Testis (tissue), 2 donors: ENCODE data around the gene SLC26A4.

Source experiments
- POLR2A ChIP-seq: fragments of 450-650 bp; IDR thresholded peaks from one replicate; pipeline ENCODE4 v1.6.1; 2017; ENCODE audit warnings: antibody characterized with exemption, mild to moderate bottlenecking, moderate library complexity
- TF ChIP-seq, protein P1 (sequence below), 3 experiments: fragments of 450-650 bp in 2 of 3; fragments of 200-600 bp in 1 of 3; sonication (generic) in 1 of 3; IDR thresholded peaks; one replicate each; pipeline ENCODE4 v1.5.1; 2016 to 2019; ENCODE audit warnings: antibody characterized with exemption in 3 of 3, mild to moderate bottlenecking in 2 of 3, moderate library complexity in 1 of 3

DNA sequence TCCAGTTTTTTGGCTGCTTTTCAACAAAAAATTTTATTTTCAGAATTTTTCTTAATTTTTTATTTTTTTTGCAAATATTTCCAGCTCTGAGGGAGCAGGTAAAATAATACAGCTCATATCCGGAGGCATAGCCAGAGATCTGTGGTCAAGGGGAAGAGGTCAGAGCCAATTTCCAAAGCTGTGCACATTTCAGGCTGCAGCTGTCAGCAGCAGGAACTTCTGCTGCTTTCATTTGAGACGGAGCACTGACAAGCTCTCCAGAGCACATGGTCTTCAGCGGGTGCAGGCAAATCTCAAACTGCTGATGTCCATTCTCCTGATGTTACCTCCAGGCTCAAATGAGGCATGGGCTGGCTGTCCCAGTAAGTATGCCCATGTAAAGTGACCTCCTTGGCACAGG is 31.1 kb downstream of the SLC26A4 start:
- TF ChIP-seq, protein P1, sequence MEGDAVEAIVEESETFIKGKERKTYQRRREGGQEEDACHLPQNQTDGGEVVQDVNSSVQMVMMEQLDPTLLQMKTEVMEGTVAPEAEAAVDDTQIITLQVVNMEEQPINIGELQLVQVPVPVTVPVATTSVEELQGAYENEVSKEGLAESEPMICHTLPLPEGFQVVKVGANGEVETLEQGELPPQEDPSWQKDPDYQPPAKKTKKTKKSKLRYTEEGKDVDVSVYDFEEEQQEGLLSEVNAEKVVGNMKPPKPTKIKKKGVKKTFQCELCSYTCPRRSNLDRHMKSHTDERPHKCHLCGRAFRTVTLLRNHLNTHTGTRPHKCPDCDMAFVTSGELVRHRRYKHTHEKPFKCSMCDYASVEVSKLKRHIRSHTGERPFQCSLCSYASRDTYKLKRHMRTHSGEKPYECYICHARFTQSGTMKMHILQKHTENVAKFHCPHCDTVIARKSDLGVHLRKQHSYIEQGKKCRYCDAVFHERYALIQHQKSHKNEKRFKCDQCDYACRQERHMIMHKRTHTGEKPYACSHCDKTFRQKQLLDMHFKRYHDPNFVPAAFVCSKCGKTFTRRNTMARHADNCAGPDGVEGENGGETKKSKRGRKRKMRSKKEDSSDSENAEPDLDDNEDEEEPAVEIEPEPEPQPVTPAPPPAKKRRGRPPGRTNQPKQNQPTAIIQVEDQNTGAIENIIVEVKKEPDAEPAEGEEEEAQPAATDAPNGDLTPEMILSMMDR (IDR thresholded peaks at IDR 0.05), result no peak
- no peak for TF ChIP-seq POLR2A
